ENCODE results near the gene PLA2G4C. TPM values are rescaled to one million over a fixed set of nuclear protein-coding genes. Genes with fewer than 3 reads are reported as not detected.

Gene PLA2G4C
- total and polyA plus RNA-seq, 9 donors, result 2.9 to 32.0 (median 4.9) TPM

DNA sequence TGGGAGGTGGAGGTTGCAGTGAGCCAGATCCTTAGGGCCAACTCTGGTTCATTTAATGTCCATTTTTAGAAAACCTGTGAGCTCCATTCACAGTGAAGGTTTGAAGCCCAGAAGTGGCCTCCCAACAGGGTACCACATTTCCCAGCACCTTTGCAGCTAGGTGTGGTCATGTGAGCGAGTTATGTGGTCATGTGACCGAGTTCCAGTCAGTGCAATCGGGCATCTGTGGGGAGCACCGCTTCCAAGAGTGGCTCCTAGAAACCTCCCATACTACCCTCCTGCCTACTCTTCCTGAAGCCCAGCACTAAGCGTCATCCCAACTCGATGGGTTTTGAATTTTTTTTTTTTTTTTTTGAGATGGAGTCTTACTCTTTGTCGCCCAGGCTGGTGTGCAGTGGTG lies 663 bp upstream of the PLA2G4C start:
- no peak overlapping the region for H3K4me3 ChIP-seq
- intact Hi-C loops (cut with DNase I), result loop anchor here in 2 of 4 donors (5.0 to 10.0 kb wide), 3 partner anchors 36 to 144 kb away; partner anchors contain the start of gene CARD8 (in 1 of the 2)

DNA sequence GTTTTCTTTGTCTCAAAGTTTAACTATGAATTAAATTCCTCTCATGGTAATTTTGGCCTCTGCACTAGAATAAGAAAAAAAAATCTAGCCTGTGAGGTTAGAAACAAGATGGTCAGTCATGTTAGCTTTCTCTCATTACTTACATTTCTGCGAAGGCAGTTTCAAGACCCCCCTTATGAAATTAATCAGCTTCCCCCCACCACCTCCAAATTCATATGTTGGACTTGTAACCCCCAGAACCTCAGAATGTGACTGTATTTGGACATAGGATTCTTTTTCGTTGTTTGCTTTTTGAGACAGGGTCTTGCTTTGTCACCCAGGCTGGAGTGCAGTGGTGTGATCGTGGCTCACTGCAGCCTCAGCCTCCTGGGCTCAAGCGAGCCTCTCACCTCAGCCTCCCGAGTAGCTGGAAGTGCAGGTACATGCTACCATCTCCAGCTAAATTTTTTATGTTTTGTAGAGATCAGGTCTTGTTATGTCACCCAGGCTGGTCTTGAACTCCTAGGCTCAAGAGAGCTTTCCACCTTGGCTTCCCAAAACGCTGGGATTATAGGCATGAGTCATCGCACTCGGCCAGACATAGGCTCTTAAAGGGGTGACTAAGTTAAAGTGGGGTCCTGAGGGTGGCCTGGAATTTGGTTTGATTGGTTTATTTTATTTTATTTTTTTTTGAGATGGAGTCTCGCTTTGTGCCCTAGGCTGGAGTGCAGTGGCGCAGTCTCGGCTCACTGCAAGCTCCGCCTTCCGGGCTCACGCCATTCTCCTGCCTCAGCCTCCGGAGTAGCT lies 1.4 kb downstream of the PLA2G4C start:
- Histone ChIP-seq H3K27ac (no peak overlapping the region), H3K4me1 (ENCODE audit: insufficient read depth) (no peaks in the 10 kb centered on the region), H3K4me3 (no peak overlapping the region), H3K9me3 (no peaks in the 10 kb centered on the region), H3K27me3 (no peaks in the 10 kb centered on the region), H3K36me3 (no peaks in the 10 kb centered on the region)
- WGBS, 3 donors, result 80 to 86% (median 80%) methylated on average over 15 of the region's 15 CpGs
- TF ChIP-seq, protein P1, sequence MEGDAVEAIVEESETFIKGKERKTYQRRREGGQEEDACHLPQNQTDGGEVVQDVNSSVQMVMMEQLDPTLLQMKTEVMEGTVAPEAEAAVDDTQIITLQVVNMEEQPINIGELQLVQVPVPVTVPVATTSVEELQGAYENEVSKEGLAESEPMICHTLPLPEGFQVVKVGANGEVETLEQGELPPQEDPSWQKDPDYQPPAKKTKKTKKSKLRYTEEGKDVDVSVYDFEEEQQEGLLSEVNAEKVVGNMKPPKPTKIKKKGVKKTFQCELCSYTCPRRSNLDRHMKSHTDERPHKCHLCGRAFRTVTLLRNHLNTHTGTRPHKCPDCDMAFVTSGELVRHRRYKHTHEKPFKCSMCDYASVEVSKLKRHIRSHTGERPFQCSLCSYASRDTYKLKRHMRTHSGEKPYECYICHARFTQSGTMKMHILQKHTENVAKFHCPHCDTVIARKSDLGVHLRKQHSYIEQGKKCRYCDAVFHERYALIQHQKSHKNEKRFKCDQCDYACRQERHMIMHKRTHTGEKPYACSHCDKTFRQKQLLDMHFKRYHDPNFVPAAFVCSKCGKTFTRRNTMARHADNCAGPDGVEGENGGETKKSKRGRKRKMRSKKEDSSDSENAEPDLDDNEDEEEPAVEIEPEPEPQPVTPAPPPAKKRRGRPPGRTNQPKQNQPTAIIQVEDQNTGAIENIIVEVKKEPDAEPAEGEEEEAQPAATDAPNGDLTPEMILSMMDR (IDR thresholded peaks at IDR 0.05), result no peak
- TF ChIP-seq EP300 (IDR thresholded peaks at IDR 0.05) (no peak), POLR2A (IDR thresholded peaks at IDR 0.05) (no peak)
- no peak for DNase-seq
- intact Hi-C loops (cut with DNase I), result loop anchor here in 1 of 4 donors (10.0 kb wide), 1 partner anchor 46 kb away; no protein-coding TSS in a partner anchor

More for the DNA sequence above, 663 bp upstream of the PLA2G4C start:
- H3K27ac ChIP-seq, result peak overlapping the region; percentile 60 to 62
- no peaks in the 10 kb centered on the region for H3K36me3 ChIP-seq
- TF ChIP-seq EP300 (IDR thresholded peaks at IDR 0.05), result no peak
- TF ChIP-seq, protein P1 (IDR thresholded peaks at IDR 0.05), result no peak
- no peak for TF ChIP-seq POLR2A (IDR thresholded peaks at IDR 0.05)
- no peaks in the 10 kb centered on the region for H3K9me3 ChIP-seq
- no peaks in the 10 kb centered on the region for H3K4me1 ChIP-seq (ENCODE audit: insufficient read depth)
- no peak for DNase-seq
- WGBS, 3 donors, result 44 to 47% (median 44%) methylated on average over 7 of the region's 7 CpGs
- no peaks in the 10 kb centered on the region for H3K27me3 ChIP-seq

DNA sequence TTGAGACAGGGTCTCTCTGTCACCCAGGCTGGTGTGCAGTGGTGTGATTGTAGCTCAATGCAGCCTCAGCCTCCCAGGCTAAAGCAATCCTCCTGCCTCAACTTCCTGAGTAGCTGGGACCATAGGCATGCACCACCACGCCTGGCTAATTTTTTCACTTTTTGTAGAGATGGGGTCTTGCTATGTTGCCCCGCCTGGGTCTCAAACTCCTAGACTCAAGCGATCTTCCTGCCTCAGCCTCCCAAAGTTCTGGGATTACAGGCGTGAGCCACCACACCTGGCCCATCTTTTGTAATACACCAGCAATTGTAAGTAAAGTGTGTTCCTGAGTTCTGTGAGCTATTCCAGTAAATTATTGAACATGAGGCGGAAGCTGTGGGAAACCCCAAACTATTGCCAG lies 6.7 kb downstream of the PLA2G4C start:
- no peak for DNase-seq
- WGBS, 3 donors, result 75 to 97% (median 96%) methylated on average over 5 of the region's 5 CpGs
- no peaks in the 10 kb centered on the region for H3K27me3 ChIP-seq
- no peaks in the 10 kb centered on the region for H3K36me3 ChIP-seq
- no peaks in the 10 kb centered on the region for H3K4me1 ChIP-seq (ENCODE audit: insufficient read depth)
- no peak overlapping the region for H3K4me3 ChIP-seq
- H3K27ac ChIP-seq, result no peak overlapping the region
- H3K9me3 ChIP-seq, result no peaks in the 10 kb centered on the region
- intact Hi-C loops (cut with DNase I), result loop anchor here in 1 of 4 donors (10.0 kb wide), 1 partner anchor 51 kb away; no protein-coding TSS in a partner anchor
- TF ChIP-seq, protein P1 (IDR thresholded peaks at IDR 0.05), result no peak
- TF ChIP-seq POLR2A (IDR thresholded peaks at IDR 0.05) (no peak), EP300 (IDR thresholded peaks at IDR 0.05) (no peak)

DNA sequence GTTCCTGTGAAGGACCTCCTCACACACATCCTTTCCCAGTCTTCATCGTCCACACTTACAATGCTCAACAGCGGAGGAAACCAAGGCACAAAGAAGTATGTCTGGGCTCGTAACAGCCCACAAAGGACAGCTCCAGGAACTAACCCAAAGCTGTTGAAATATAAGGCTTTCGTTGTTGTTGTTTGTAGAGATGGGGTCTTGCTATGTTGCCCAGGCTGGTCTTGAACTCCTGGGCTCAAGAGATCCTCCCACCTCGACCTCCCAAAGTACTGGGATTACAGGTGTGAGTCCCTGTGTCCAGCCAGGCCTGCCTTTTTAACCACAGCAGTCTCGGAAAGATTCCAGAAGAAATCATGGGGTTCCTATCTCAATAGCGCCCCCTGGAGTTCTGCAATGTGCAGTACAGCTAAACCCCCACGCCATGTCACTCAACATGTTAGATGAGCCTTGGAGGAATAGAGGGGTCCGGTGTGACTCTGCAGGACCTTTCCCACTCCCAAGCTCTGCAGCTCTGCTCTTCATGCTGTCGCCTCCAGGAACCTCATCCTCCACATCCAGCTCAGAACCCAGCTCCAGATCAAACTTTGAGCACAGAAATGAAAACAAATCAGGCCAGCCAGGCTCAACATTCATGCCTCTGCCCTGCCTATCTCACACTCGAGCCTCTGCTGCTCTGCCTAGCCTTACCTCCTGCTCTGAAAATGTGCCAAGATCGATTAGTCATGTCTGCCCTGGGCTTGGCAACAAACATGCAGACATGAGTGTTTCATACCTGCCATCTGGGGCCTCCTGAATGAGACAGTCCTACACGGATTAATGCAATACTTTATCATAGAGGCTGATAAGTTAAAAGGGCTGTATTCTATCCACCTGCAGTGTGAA lies 7.5 kb downstream of the PLA2G4C start:
- Histone ChIP-seq H3K27ac (no peak overlapping the region), H3K4me3 (no peak overlapping the region), H3K9me3 (no peaks in the 10 kb centered on the region), H3K36me3 (no peaks in the 10 kb centered on the region), H3K4me1 (ENCODE audit: insufficient read depth) (no peaks in the 10 kb centered on the region), H3K27me3 (no peaks in the 10 kb centered on the region)
- no peak for DNase-seq
- TF ChIP-seq EP300 (IDR thresholded peaks at IDR 0.05) (no peak), POLR2A (IDR thresholded peaks at IDR 0.05) (no peak)
- TF ChIP-seq, protein P1 (IDR thresholded peaks at IDR 0.05), result no peak
- 49 to 57% (median 54%) methylated on average over 13 of the region's 13 CpGs for WGBS, 3 donors
- intact Hi-C loops (cut with DNase I), result loop anchor here in 1 of 4 donors (10.0 kb wide), 1 partner anchor 52 kb away; no protein-coding TSS in a partner anchor
